Breast epithelium (tissue), 3 donors: Measurements from ENCODE around the gene SDK2.
A peak's percentile ranks its signal among the peaks of the same experiment; 100 is the strongest.

Source experiments
- CTCF ChIP-seq, 3 donors: fragments of 450-650 bp; IDR thresholded peaks; one replicate each; pipeline ENCODE4 v1.5.1; 2016 to 2017; ENCODE audit warnings: antibody characterized with exemption in 3 of 3, mild to moderate bottlenecking in 3 of 3, moderate library complexity in 3 of 3
- POLR2A ChIP-seq: fragments of 450-650 bp; IDR thresholded peaks from one replicate; pipeline ENCODE4 v1.6.1; 2016; ENCODE audit warnings: antibody characterized with exemption, mild to moderate bottlenecking, moderate library complexity
- POLR2AphosphoS5 ChIP-seq, 3 donors: sonication (generic); formaldehyde crosslinking; IDR thresholded peaks; one replicate each; pipeline ENCODE4 v1.6.1; 2017; ENCODE audit warnings: antibody characterized with exemption in 3 of 3

- TF ChIP-seq CTCF (IDR thresholded peaks at IDR 0.05) (peak in 1 of 3 donors; percentile 28), POLR2A (no peak), POLR2AphosphoS5 (IDR thresholded peaks at IDR 0.05) (peak; percentile 74 to 91 (median 80))
These were observed 318.8 kb downstream of the SDK2 start for GRCh38 chr17:73325527-73325842.
